ENCODE data around the gene FLOT1. TPM values are rescaled to one million over a fixed set of nuclear protein-coding genes. Genes with fewer than 3 reads are reported as not detected.

FLOT1 gene
- total and polyA plus RNA-seq, 2 of the 13 experiments (the other 11 are each of a cell fraction or from before 2014, with no cell fraction given), result 82.3 to 130 TPM

GRCh38 chr6:30743099-30744053, 889 bp upstream of the FLOT1 start (continued):
- TF ChIP-seq PBX2 (CRISPR knock-in tag; IDR thresholded peaks at IDR 0.05) (no peak), ZNF773 (CRISPR knock-in tag; IDR thresholded peaks at IDR 0.05; ENCODE audit: borderline replicate concordance) (no peak), ZBTB3 (CRISPR knock-in tag; IDR thresholded peaks at IDR 0.05; ENCODE audit: borderline replicate concordance, low read depth) (no peak; the same call in 1 of the 2 replicates), ZNF337 (CRISPR knock-in tag; IDR thresholded peaks at IDR 0.05; ENCODE audit: borderline replicate concordance, low read depth) (no peak), PPARG (CRISPR knock-in tag; conservative IDR thresholded peaks at IDR 0.05) (0 out of 2 replicates have a peak, but pooled peaks have one; percentile 12), ZNF670 (CRISPR knock-in tag; IDR thresholded peaks at IDR 0.05; ENCODE audit: borderline replicate concordance) (0 out of 2 replicates have a peak, but pooled peaks have one; percentile 6), ZNF816 (CRISPR knock-in tag; IDR thresholded peaks at IDR 0.05; ENCODE audit: borderline replicate concordance) (no peak; the same call in 1 of the 2 replicates), HNRNPK (IDR thresholded peaks at IDR 0.05; ENCODE audit: low read depth, low read length, poor library complexity, severe bottlenecking) (no peak), ZNF431 (CRISPR knock-in tag; IDR thresholded peaks at IDR 0.05; ENCODE audit: borderline replicate concordance, low read depth) (peak; percentile 51; the same call in 1 of the 2 replicates), ATRX (CRISPR knock-in tag; IDR thresholded peaks at IDR 0.05; ENCODE audit: borderline replicate concordance) (no peak), ELF1 (CRISPR knock-in tag; IDR thresholded peaks at IDR 0.05) (peak; percentile 25; the same call in 1 of the 2 replicates), CSRNP1 (CRISPR knock-in tag; IDR thresholded peaks at IDR 0.05) (no peak; the same call in 1 of the 2 replicates), GTF3A (CRISPR knock-in tag; conservative IDR thresholded peaks at IDR 0.05) (no peak), ARID3A (IDR thresholded peaks at IDR 0.05; ENCODE audit: low read depth, low read length) (no peak)
- TF ChIP-seq, protein P1, sequence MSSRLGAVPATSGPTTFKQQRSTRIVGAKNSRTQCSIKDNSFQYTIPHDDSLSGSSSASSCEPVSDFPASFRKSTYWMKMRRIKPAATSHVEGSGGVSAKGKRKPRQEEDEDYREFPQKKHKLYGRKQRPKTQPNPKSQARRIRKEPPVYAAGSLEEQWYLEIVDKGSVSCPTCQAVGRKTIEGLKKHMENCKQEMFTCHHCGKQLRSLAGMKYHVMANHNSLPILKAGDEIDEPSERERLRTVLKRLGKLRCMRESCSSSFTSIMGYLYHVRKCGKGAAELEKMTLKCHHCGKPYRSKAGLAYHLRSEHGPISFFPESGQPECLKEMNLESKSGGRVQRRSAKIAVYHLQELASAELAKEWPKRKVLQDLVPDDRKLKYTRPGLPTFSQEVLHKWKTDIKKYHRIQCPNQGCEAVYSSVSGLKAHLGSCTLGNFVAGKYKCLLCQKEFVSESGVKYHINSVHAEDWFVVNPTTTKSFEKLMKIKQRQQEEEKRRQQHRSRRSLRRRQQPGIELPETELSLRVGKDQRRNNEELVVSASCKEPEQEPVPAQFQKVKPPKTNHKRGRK (CRISPR knock-in tag; IDR thresholded peaks at IDR 0.05), result no peak
- TF ChIP-seq, protein P2, sequence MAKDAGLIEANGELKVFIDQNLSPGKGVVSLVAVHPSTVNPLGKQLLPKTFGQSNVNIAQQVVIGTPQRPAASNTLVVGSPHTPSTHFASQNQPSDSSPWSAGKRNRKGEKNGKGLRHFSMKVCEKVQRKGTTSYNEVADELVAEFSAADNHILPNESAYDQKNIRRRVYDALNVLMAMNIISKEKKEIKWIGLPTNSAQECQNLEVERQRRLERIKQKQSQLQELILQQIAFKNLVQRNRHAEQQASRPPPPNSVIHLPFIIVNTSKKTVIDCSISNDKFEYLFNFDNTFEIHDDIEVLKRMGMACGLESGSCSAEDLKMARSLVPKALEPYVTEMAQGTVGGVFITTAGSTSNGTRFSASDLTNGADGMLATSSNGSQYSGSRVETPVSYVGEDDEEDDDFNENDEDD (CRISPR knock-in tag; IDR thresholded peaks at IDR 0.05; ENCODE audit: borderline replicate concordance), result no peak
